HCT116 (cell line): Measurements from ENCODE around the gene BCL2L13. TPM values are rescaled to one million over a fixed set of nuclear protein-coding genes. Genes with fewer than 3 reads are reported as not detected.

Experiments used
- ATAC-seq: fragments of 200-7000 bp; cut with Tn5 transposase; 2 replicates; pipeline ENCODE4 v1.9.1; 2020; ENCODE audit warnings: mild to moderate bottlenecking, moderate library complexity
- BruUV-seq: library from RNA; stranded (reverse); fragments of 400-500 nt; replicated peaks from 2 replicates; lab custom pipeline; 2021; lab: Mats Ljungman, UMichigan
- CTCF ChIA-PET: fragments of 300-600 bp; sonication (Branson Sonifier 250); formaldehyde crosslinking; loops from one replicate; lab custom pipeline; 2021; ENCODE audit warnings: antibody characterized with exemption; lab: Charles Lee
- POLR2A ChIA-PET: fragments of 300-600, 350-600 bp; sonication (Branson Sonifier 250); formaldehyde crosslinking; loops from one replicate; lab custom pipeline; 2021; ENCODE audit warnings: antibody characterized with exemption; lab: Charles Lee
- RAD21 ChIA-PET, 2 experiments: fragments of 300-600 bp; sonication (Branson Sonifier 250); formaldehyde crosslinking; loops; one replicate each; lab custom pipeline; 2023; ENCODE audit warnings: low total read pairs in 2 of 2; ENCODE audit not compliant: uncharacterized antibody in 2 of 2, unreplicated experiment in 2 of 2, low non-redundant PET in 1 of 2; lab: Charles Lee
- DNase-seq: peaks from one replicate; pipeline ENCODE4 v3.0.0-alpha.2; 2010; ENCODE audit warnings: low read depth, low spot score
- H2AFZ ChIP-seq: fragments of 200-600 bp; shearing (Covaris generic), sonication (generic); 2 replicates; pipeline ENCODE4 v1.6.1; 2017; ENCODE audit warnings: low read depth, mixed run types, mixed read lengths, antibody characterized with exemption, low read length; ENCODE audit not compliant: poor library complexity, severe bottlenecking
- H3K27ac ChIP-seq: 2 replicates; pipeline ENCODE4 v1.5.1; 2012; ENCODE audit warnings: low read depth, low read length
- H3K27me3 ChIP-seq: fragments of 200-600 bp; sonication (generic); 2 replicates; pipeline ENCODE4 v1.6.1; 2016; ENCODE audit warnings: mixed run types, low read length, mixed read lengths; ENCODE audit not compliant: insufficient read depth
- H3K36me3 ChIP-seq, 2 experiments: fragments of 200-500 bp in 1 of 2; fragments of 200-600 bp in 1 of 2; sonication (Bioruptor generic) in 1 of 2; sonication (generic) in 1 of 2; 2 replicates each; pipeline versions ENCODE4 v1.5.1 to v1.6.1; 2014 to 2016; ENCODE audit warnings: low read length in 2 of 2, inconsistent platforms in 1 of 2, mixed read lengths in 1 of 2, mixed run types in 1 of 2; ENCODE audit not compliant: insufficient read depth in 2 of 2, control insufficient read depth in 1 of 2
- H3K4me1 ChIP-seq, 2 experiments: fragments of 200-600 bp in 1 of 2; sonication (generic) in 1 of 2; 2 replicates each; pipeline versions ENCODE4 v1.5.1 to v1.6.1; 2012 to 2017; ENCODE audit warnings: low read length in 2 of 2, inconsistent platforms in 1 of 2, mild to moderate bottlenecking in 1 of 2, mixed read lengths in 1 of 2, mixed run types in 1 of 2, moderate library complexity in 1 of 2; ENCODE audit not compliant: insufficient read depth in 2 of 2, control insufficient read depth in 1 of 2
- H3K4me2 ChIP-seq: fragments of 200-600 bp; sonication (generic); 2 replicates; pipeline ENCODE4 v1.6.1; 2017; ENCODE audit warnings: mixed run types, low read length, mixed read lengths
- H3K4me3 ChIP-seq, 2 experiments: fragments of 200-600 bp in 1 of 2; sonication (generic) in 1 of 2; replicated peaks in 1 of 2; 2 replicates each; pipeline ENCODE4 v1.5.1; 2011 to 2016; ENCODE audit warnings: low read length in 2 of 2, control low read depth in 1 of 2, low read depth in 1 of 2, mild to moderate bottlenecking in 1 of 2, mixed read lengths in 1 of 2, mixed run types in 1 of 2
- H3K79me2 ChIP-seq: fragments of 200-600 bp; sonication (generic); 2 replicates; pipeline ENCODE4 v1.6.1; 2017; ENCODE audit warnings: mild to moderate bottlenecking, mixed run types, low read length, moderate library complexity, mixed read lengths; ENCODE audit not compliant: insufficient read depth
- H3K9ac ChIP-seq: fragments of 200-600 bp; sonication (generic); 2 replicates; pipeline ENCODE4 v1.6.1; 2016; ENCODE audit warnings: low read length, mixed read lengths
- H3K9me2 ChIP-seq: fragments of 200-600 bp; sonication (generic), shearing (Covaris generic); 2 replicates; pipeline ENCODE4 v1.6.1; 2017; ENCODE audit warnings: mixed run types, mild to moderate bottlenecking, moderate library complexity; ENCODE audit not compliant: insufficient read depth
- H3K9me3 ChIP-seq, 2 experiments: fragments of 200-500 bp in 1 of 2; fragments of 200-600 bp in 1 of 2; sonication (Bioruptor generic) in 1 of 2; sonication (generic) in 1 of 2; 2 replicates each; pipeline ENCODE4 v1.6.1; 2014 to 2017; ENCODE audit warnings: low read length in 2 of 2, mixed read lengths in 2 of 2, inconsistent platforms in 1 of 2, low read depth in 1 of 2, mild to moderate bottlenecking in 1 of 2, mixed run types in 1 of 2, moderate library complexity in 1 of 2; ENCODE audit not compliant: control insufficient read depth in 1 of 2, insufficient read depth in 1 of 2
- H4K20me1 ChIP-seq: fragments of 200-600 bp; sonication (generic), shearing (Covaris generic); 2 replicates; pipeline ENCODE4 v1.6.1; 2017; ENCODE audit warnings: mixed run types, mild to moderate bottlenecking, moderate library complexity; ENCODE audit not compliant: insufficient read depth
- ELF1 ChIP-seq: IDR thresholded peaks from 2 replicates; pipeline ENCODE4 v1.6.1; 2012; ENCODE audit warnings: low read depth, borderline replicate concordance
- JUND ChIP-seq: IDR thresholded peaks from 2 replicates; pipeline ENCODE4 v1.6.1; 2012
- REST ChIP-seq: IDR thresholded peaks from 2 replicates; pipeline ENCODE4 v1.6.1; 2012; ENCODE audit warnings: low read depth
- SIN3A ChIP-seq: IDR thresholded peaks from 2 replicates; pipeline ENCODE4 v1.6.1; 2012; ENCODE audit warnings: low read depth
- ZBTB33 ChIP-seq: IDR thresholded peaks from 2 replicates; pipeline ENCODE4 v1.6.1; 2011; ENCODE audit warnings: mild to moderate bottlenecking, low read length, moderate library complexity; ENCODE audit not compliant: insufficient replicate concordance; ENCODE audit errors: extremely low read depth
- intact Hi-C: fragments of 100-400 bp; cut with micrococcal nuclease; formaldehyde crosslinking; loops from 2 replicates; pipeline ENCODE4 v1.10.0; 2022
- total RNA-seq: library from RNA; stranded (reverse); gene quantifications from one replicate; pipeline ENCODE4 v1.2.1, GENCODE V29; 2021; ENCODE audit not compliant: unreplicated experiment

BCL2L13 gene
- total RNA-seq, 1 experiment from 2014 or later: 38.6 TPM

- no peak for ATAC-seq
- H3K27ac ChIP-seq: no peak overlapping the region
- no peak overlapping the region for H2AFZ ChIP-seq
- H4K20me1 ChIP-seq: no peaks in the 10 kb centered on the region
- H3K79me2 ChIP-seq: peaks cover 11% of the 10 kb centered on the region; the same call in 1 of the 2 replicates
- POLR2A ChIA-PET: no interaction called here
- H3K36me3 ChIP-seq: no peaks in the 10 kb centered on the region
- H3K4me1 ChIP-seq: peaks cover 25 to 30% of the 10 kb centered on the region in 2 experiments
- no peaks in the 10 kb centered on the region for H3K9me2 ChIP-seq
- H3K27me3 ChIP-seq: no peaks in the 10 kb centered on the region
- DNase-seq: no peak
- no peak overlapping the region for H3K9ac ChIP-seq
- CTCF ChIA-PET: no interaction called here
- no peak for TF ChIP-seq JUND
- TF ChIP-seq ZBTB33: no peak
- no peak for TF ChIP-seq SIN3A
- TF ChIP-seq ELF1: no peak
- no peak for TF ChIP-seq REST
- no peak overlapping the region for H3K4me2 ChIP-seq
- no peaks in the 10 kb centered on the region for H3K9me3 ChIP-seq
- RAD21 ChIA-PET: no interaction called here
- H3K4me3 ChIP-seq: no peak overlapping the region
- BruUV-seq: no TSS peak
- intact Hi-C loops: no loop called here
Observed at GRCh38 chr22:17777717-17778044, 139.1 kb downstream of the BCL2L13 start.
